K562 (cell line): ENCODE measurements around the gene KCTD18. TPM values are rescaled to one million over a fixed set of nuclear protein-coding genes. Genes with fewer than 3 reads are reported as not detected.

Source experiments
- ATAC-seq: fragments of 200-7000 bp; cut with Tn5 transposase; 3 replicates; pipeline ENCODE4 v1.9.1; 2020; ENCODE audit warnings: moderate library complexity
- BruUV-seq: library from RNA; stranded (reverse); fragments of 400-500 nt; replicated peaks from 2 replicates; lab custom pipeline; 2021; lab: Mats Ljungman, UMichigan
- CTCF ChIA-PET: fragments of 300-600 bp; formaldehyde crosslinking; extraction: SDS; loops from one replicate; lab custom pipeline; 2021; ENCODE audit warnings: low intra/inter-chr PET ratio; lab: Yijun Ruan, JAX
- POLR2A ChIA-PET: fragments of 300-600, 350-650 bp; sonication (Branson Sonifier 250); formaldehyde crosslinking; extraction: SDS; loops from one replicate; lab custom pipeline; 2021; ENCODE audit warnings: antibody characterized with exemption, inconsistent platforms; lab: Yijun Ruan, JAX
- DNase-seq, 4 experiments: peaks; one replicate each; pipeline versions ENCODE4 v3.0.0 to v3.0.0-alpha.2; 2011 to 2018; ENCODE audit warnings: low spot score in 3 of 4, mixed read lengths in 3 of 4; ENCODE audit errors: extremely low read depth in 1 of 4
- FAIRE-seq: peaks from 2 replicates; lab custom pipeline; 2011; peaks lifted over from hg19 to GRCh38; lab: Jason Lieb, UNC
- H2AFZ ChIP-seq: 2 replicates; pipeline ENCODE4 v1.6.0; 2011; ENCODE audit warnings: low read depth, low read length, control low read depth, inconsistent platforms
- H3K27ac ChIP-seq: fragments of 200-600 bp; 3 replicates; pipeline ENCODE4 v1.8.0; 2011; ENCODE audit warnings: low read depth, mild to moderate bottlenecking, control low read depth, inconsistent platforms, low read length, moderate library complexity, mixed read lengths; ENCODE audit errors: extremely low read depth
- H3K27me3 ChIP-seq, 2 experiments: fragments of 300-600 bp in 1 of 2; 2 replicates in 1 of 2; 3 replicates in 1 of 2; pipeline versions ENCODE4 v1.6.0 to v1.8.0; 2011; ENCODE audit warnings: inconsistent platforms in 2 of 2, low read length in 2 of 2, mild to moderate bottlenecking in 1 of 2, mixed read lengths in 1 of 2, moderate library complexity in 1 of 2; ENCODE audit not compliant: control insufficient read depth in 2 of 2, insufficient read depth in 2 of 2
- H3K36me3 ChIP-seq: fragments of 300-600 bp; 3 replicates; pipeline ENCODE4 v1.8.0; 2011; ENCODE audit warnings: mild to moderate bottlenecking, low read length, inconsistent platforms; ENCODE audit not compliant: control insufficient read depth, insufficient read depth
- H3K4me1 ChIP-seq, 2 experiments: fragments of 200-600 bp in 1 of 2; replicated peaks in 1 of 2; 2 replicates in 1 of 2; 3 replicates in 1 of 2; pipeline versions ENCODE4 v1.5.1 to v1.8.0; 2011; ENCODE audit warnings: inconsistent platforms in 2 of 2, low read length in 2 of 2, mild to moderate bottlenecking in 1 of 2, mixed read lengths in 1 of 2, moderate library complexity in 1 of 2; ENCODE audit not compliant: control insufficient read depth in 2 of 2, insufficient read depth in 2 of 2
- H3K4me2 ChIP-seq: 2 replicates; pipeline ENCODE4 v1.6.1; 2011; ENCODE audit warnings: low read length, control low read depth, inconsistent platforms, mixed read lengths; ENCODE audit not compliant: insufficient read depth
- H3K4me3 ChIP-seq: fragments of 200-600 bp; sonication (generic), shearing (Covaris generic); 2 replicates; pipeline ENCODE4 v1.5.1; 2016; ENCODE audit warnings: control low read depth, inconsistent platforms
- H3K79me2 ChIP-seq: fragments of 200-600 bp; 3 replicates; pipeline ENCODE4 v1.8.0; 2011; ENCODE audit warnings: low read length, inconsistent platforms; ENCODE audit not compliant: control insufficient read depth, insufficient read depth
- H3K9ac ChIP-seq, 2 experiments: 2 replicates each; pipeline versions ENCODE4 v1.6.0 to v1.6.1; 2011; ENCODE audit warnings: low read depth in 2 of 2, low read length in 2 of 2, control low read depth in 1 of 2, inconsistent platforms in 1 of 2, mild to moderate bottlenecking in 1 of 2, mixed read lengths in 1 of 2; ENCODE audit not compliant: insufficient read depth in 1 of 2
- H3K9me1 ChIP-seq: one replicate; pipeline ENCODE4 v1.6.0; 2011; ENCODE audit warnings: inconsistent platforms, mild to moderate bottlenecking, low read length, moderate library complexity; ENCODE audit not compliant: control insufficient read depth, insufficient read depth
- H3K9me3 ChIP-seq: replicated peaks from 2 replicates; pipeline ENCODE4 v1.5.1; 2011; ENCODE audit warnings: low read depth, low read length, inconsistent platforms; ENCODE audit not compliant: control insufficient read depth, insufficient read depth
- H4K20me1 ChIP-seq: replicated peaks from 2 replicates; pipeline ENCODE4 v1.6.1; 2011; ENCODE audit warnings: low read length, inconsistent platforms, mixed read lengths; ENCODE audit not compliant: control insufficient read depth, insufficient read depth
- ARID2 ChIP-seq: fragments of 450-650 bp; IDR thresholded peaks from 2 replicates; pipeline ENCODE4 v1.6.1; 2017; ENCODE audit warnings: antibody characterized with exemption, mild to moderate bottlenecking
- JUNB ChIP-seq: fragments of 450-650 bp; formaldehyde crosslinking; conservative IDR thresholded peaks from 2 replicates; pipeline ENCODE4 v1.4.0; 2020; ENCODE audit warnings: mild to moderate bottlenecking
- PURB ChIP-seq: sonication (generic); formaldehyde crosslinking; IDR thresholded peaks from 2 replicates; pipeline ENCODE4 v1.9.0; 2021; ENCODE audit warnings: low read depth, mild to moderate bottlenecking, missing genetic modification reagents
- SAP30 ChIP-seq: fragments of 200-600 bp; sonication (generic); IDR thresholded peaks from 2 replicates; pipeline ENCODE4 v1.6.1; 2012; ENCODE audit warnings: borderline replicate concordance, low read depth, mild to moderate bottlenecking, moderate library complexity, low read length, control low read depth, inconsistent platforms; ENCODE audit not compliant: insufficient read depth, poor library complexity, severe bottlenecking
- TRIM28 ChIP-seq: fragments of 450-650 bp; IDR thresholded peaks from 2 replicates; pipeline ENCODE4 v1.6.1; 2017
- ZNF444 ChIP-seq: fragments of 250-450 bp; sonication (Bioruptor Pico); IDR thresholded peaks from 2 replicates; pipeline ENCODE4 v1.4.0; 2020; ENCODE audit warnings: mild to moderate bottlenecking, moderate library complexity
- in situ Hi-C: fragments of 300-500 bp; cut with MboI; formaldehyde crosslinking; loops from 4 replicates; pipeline ENCODE4 v1.15.0; 2018; ENCODE audit warnings: inconsistent platforms, mixed read lengths
- intact Hi-C: fragments of 100-400 bp; cut with micrococcal nuclease; formaldehyde crosslinking; loops from 2 replicates; pipeline ENCODE4 v1.14.2; 2022
- polyA plus RNA-seq, 8 experiments: library from polyadenylated mRNA; depleted of rRNA in 4 of 8; stranded (reverse) in 5 of 8; unstranded in 3 of 8; fragments of >200 nt; fragmentation: Nextera tagmentation in 2 of 8; fragmentation: Illumina TruSeq in 1 of 8; extraction: Ambion mirVana in 2 of 8; extraction: Trizol in 1 of 8; gene quantifications; 2 replicates each; pipeline versions ENCODE4 v1.2.1 to v1.2.3, GENCODE V29; 2011 to 2014; ENCODE audit warnings: inconsistent platforms in 1 of 8, missing spikeins in 1 of 8
- total RNA-seq, 7 experiments: library from RNA; depleted of rRNA in 6 of 7; stranded (reverse); fragments of >200 nt in 6 of 7; fragmentation: Illumina TruSeq in 2 of 7; extraction: Trizol in 2 of 7; gene quantifications; 2 replicates each; pipeline versions ENCODE4 v1.2.1 to v1.2.3, GENCODE V29; 2011 to 2021; ENCODE audit warnings: low replicate concordance in 1 of 7
- TF ChIP-seq, protein P1 (sequence below): sonication (generic); formaldehyde crosslinking; IDR thresholded peaks from 2 replicates; pipeline ENCODE4 v1.8.0; 2022; ENCODE audit warnings: missing genetic modification reagents, mild to moderate bottlenecking, moderate library complexity, borderline replicate concordance

Gene KCTD18
- total and polyA plus RNA-seq, 9 of the 15 experiments (the other 6 are each of a cell fraction or from before 2014, with no cell fraction given), result 0.39 to 5.4 (median 3.8) TPM

- TF ChIP-seq ARID2 (no peak), TRIM28 (no peak), SAP30 (no peak), PURB (CRISPR knock-in tag) (no peak)
- TF ChIP-seq, protein P1, sequence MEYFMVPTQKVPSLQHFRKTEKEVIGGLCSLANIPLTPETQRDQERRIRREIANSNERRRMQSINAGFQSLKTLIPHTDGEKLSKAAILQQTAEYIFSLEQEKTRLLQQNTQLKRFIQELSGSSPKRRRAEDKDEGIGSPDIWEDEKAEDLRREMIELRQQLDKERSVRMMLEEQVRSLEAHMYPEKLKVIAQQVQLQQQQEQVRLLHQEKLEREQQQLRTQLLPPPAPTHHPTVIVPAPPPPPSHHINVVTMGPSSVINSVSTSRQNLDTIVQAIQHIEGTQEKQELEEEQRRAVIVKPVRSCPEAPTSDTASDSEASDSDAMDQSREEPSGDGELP (CRISPR knock-in tag), result 0 out of 2 replicates have a peak, but pooled peaks have one; percentile 36
Measured at GRCh38 chr2:200483729-200484198, 26.1 kb downstream of the KCTD18 start (continued).

GRCh38 chr2:200482194-200482593, 27.7 kb downstream of the KCTD18 start:
- H3K4me3 ChIP-seq, result no peak overlapping the region
- in situ Hi-C loops, result loop anchor here (10.0 kb wide), 1 partner anchor 223 kb away; no protein-coding TSS in a partner anchor
- no peak overlapping the region for H2AFZ ChIP-seq
- no peaks in the 10 kb centered on the region; the same call in 2 of the 3 replicates for H3K36me3 ChIP-seq
- ATAC-seq (no peak), DNase-seq (no peak), FAIRE-seq (no peak)
- no peaks in the 10 kb centered on the region for H3K27me3 ChIP-seq
- BruUV-seq, result no TSS peak
- H3K9me1 ChIP-seq, result no peaks in the 10 kb centered on the region
- H3K27ac ChIP-seq, result no peak overlapping the region
- intact Hi-C loops, result loop anchor here (2.0 to 10.0 kb wide), 2 partner anchors 133 to 221 kb away; no protein-coding TSS in a partner anchor
- ChIA-PET CTCF (interaction anchor here (0.7 kb wide), 1 partner anchor 172 kb away, joined by 4 read pairs; no protein-coding TSS in a partner anchor), POLR2A (interaction anchor here (1.0 kb wide), 1 partner anchor 168 kb away, joined by 3 read pairs; no protein-coding TSS in a partner anchor)
- H3K9ac ChIP-seq, result no peak overlapping the region
- no peak overlapping the region for H3K4me2 ChIP-seq
- H4K20me1 ChIP-seq, result no peaks in the 10 kb centered on the region
- H3K4me1 ChIP-seq, result peaks cover 6 to 9% of the 10 kb centered on the region in 2 experiments; a peak in 4 of 5 replicates
- TF ChIP-seq ZNF444 (CRISPR knock-in tag) (no peak), JUNB (CRISPR knock-in tag) (no peak)
- no peaks in the 10 kb centered on the region for H3K9me3 ChIP-seq
- no peaks in the 10 kb centered on the region for H3K79me2 ChIP-seq
